Measurements from ENCODE around the gene DPYD.

DPYD gene

GRCh38 chr1:97630281-97630680, 290.6 kb downstream of the DPYD start:
- TF ChIP-seq CTCF (conservative IDR thresholded peaks at IDR 0.05; ENCODE audit: low read depth, low read length) = no peak
- no peak overlapping the region for H3K4me3 ChIP-seq (ENCODE audit: low read length)
- DNase-seq (ENCODE audit: low read depth) = no peak

GRCh38 chr1:97623220-97623619, 297.6 kb downstream of the DPYD start:
- DNase-seq (ENCODE audit: low read depth) = no peak
- H3K4me3 ChIP-seq (ENCODE audit: low read length) = no peak overlapping the region
- no peak for TF ChIP-seq CTCF (conservative IDR thresholded peaks at IDR 0.05; ENCODE audit: low read depth, low read length)

- DNase-seq (ENCODE audit: low read depth) = no peak
- no peak for TF ChIP-seq CTCF (conservative IDR thresholded peaks at IDR 0.05; ENCODE audit: low read depth, low read length)
- H3K4me3 ChIP-seq (ENCODE audit: low read length) = no peak overlapping the region
Observed at GRCh38 chr1:97621955-97622354, 298.9 kb downstream of the DPYD start.

- no peak for TF ChIP-seq CTCF (conservative IDR thresholded peaks at IDR 0.05; ENCODE audit: low read depth, low read length)
- no peak overlapping the region for H3K4me3 ChIP-seq (ENCODE audit: low read length)
- DNase-seq (ENCODE audit: low read depth) = no peak
Observed at GRCh38 chr1:97619706-97620105, 301.1 kb downstream of the DPYD start.

GRCh38 chr1:97610748-97611147, 310.1 kb downstream of the DPYD start:
- no peak overlapping the region for H3K4me3 ChIP-seq (ENCODE audit: low read length)
- no peak for TF ChIP-seq CTCF (conservative IDR thresholded peaks at IDR 0.05; ENCODE audit: low read depth, low read length)
- DNase-seq (ENCODE audit: low read depth) = no peak

- no peak for TF ChIP-seq CTCF (conservative IDR thresholded peaks at IDR 0.05; ENCODE audit: low read depth, low read length)
- H3K4me3 ChIP-seq (ENCODE audit: low read length) = no peak overlapping the region
- no peak for DNase-seq (ENCODE audit: low read depth)
Observed at GRCh38 chr1:97610102-97610501, 310.7 kb downstream of the DPYD start.

- TF ChIP-seq CTCF (conservative IDR thresholded peaks at IDR 0.05; ENCODE audit: low read depth, low read length) = no peak
- H3K4me3 ChIP-seq (ENCODE audit: low read length) = no peak overlapping the region
- no peak for DNase-seq (ENCODE audit: low read depth)
Observed at GRCh38 chr1:97608272-97608671, 312.6 kb downstream of the DPYD start.

Data from retinal pigment epithelial cell (primary cell).